Dendritic cell treated with granulocyte-macrophage colony-stimulating factor and Interleukin-4, amounts not matched to agents 40 ng/mL and 50 ng/mL, for 4 days (primary cell): Measurements from ENCODE around the gene RBFOX1.

Experiments used
- H3K27ac Mint-ChIP-seq: one replicate; pipeline ENCODE4 v1.8.0; 2022; ENCODE audit warnings: mild to moderate bottlenecking, mixed read lengths
- H3K27me3 Mint-ChIP-seq: one replicate; pipeline ENCODE4 v1.8.0; 2022; ENCODE audit warnings: mild to moderate bottlenecking, mixed read lengths
- H3K36me3 Mint-ChIP-seq: one replicate; pipeline ENCODE4 v1.8.0; 2022; ENCODE audit warnings: low read depth, mixed read lengths
- H3K4me1 Mint-ChIP-seq: one replicate; pipeline ENCODE4 v1.8.0; 2022; ENCODE audit warnings: low read depth, mixed read lengths
- H3K4me3 Mint-ChIP-seq: one replicate; pipeline ENCODE4 v1.8.0; 2022; ENCODE audit warnings: mild to moderate bottlenecking, moderate library complexity, mixed read lengths
- H3K9me3 Mint-ChIP-seq: one replicate; pipeline ENCODE4 v1.8.0; 2022; ENCODE audit warnings: mixed read lengths
- intact Hi-C: fragments of 100-400 bp; cut with micrococcal nuclease; formaldehyde crosslinking; loops from one replicate; pipeline ENCODE4 v1.15.0; 2022

Gene RBFOX1

DNA sequence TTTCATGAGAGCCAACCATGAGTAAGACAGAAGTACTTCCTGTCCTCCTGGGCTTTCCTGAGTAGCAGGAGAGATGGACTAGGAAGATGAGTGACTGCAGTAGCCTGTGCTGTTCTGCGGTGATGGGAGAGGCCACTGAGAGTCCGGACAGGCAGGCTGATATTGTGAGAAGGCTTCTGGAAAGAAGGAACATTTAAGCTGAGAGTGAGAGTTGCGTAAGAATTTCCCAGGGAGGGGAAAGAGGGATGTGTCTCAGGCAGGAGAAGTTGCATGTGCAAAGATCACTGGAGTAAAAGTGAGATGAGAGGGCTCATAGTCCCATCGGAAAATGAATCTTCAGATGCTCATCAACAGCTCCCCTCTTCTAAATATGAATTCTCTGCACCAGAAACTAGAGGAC is 258.3 kb downstream of the RBFOX1 start:
- Mint-ChIP-seq H3K9me3 (no peaks in the 10 kb centered on the region), H3K27ac (no peak overlapping the region), H3K36me3 (no peaks in the 10 kb centered on the region), H3K4me3 (no peak overlapping the region), H3K27me3 (no peaks in the 10 kb centered on the region), H3K4me1 (no peaks in the 10 kb centered on the region)
- intact Hi-C loops = no loop called here

DNA sequence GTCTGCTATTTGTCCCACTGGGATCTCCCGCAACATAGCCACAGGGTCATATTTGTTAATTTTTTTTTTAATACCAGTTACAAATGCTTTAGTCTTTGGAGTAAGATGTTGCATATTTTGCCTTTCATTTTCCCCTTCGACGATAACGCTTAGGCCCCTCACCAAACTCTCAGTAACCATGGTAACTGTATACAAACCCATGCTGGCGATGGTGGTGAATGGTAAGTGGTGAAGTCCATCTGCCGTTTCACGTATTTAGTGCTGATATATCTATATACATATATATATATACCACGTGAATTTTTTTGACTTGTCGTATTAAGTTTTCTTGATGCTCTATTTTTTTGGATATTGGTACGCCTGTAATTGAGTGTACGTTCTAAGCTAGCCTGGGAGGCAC is 263.7 kb downstream of the RBFOX1 start:
- no peak overlapping the region for H3K4me3 Mint-ChIP-seq
- no peaks in the 10 kb centered on the region for H3K36me3 Mint-ChIP-seq
- H3K4me1 Mint-ChIP-seq = no peaks in the 10 kb centered on the region
- no peaks in the 10 kb centered on the region for H3K27me3 Mint-ChIP-seq
- H3K9me3 Mint-ChIP-seq = no peaks in the 10 kb centered on the region
- intact Hi-C loops = no loop called here
- no peak overlapping the region for H3K27ac Mint-ChIP-seq

DNA sequence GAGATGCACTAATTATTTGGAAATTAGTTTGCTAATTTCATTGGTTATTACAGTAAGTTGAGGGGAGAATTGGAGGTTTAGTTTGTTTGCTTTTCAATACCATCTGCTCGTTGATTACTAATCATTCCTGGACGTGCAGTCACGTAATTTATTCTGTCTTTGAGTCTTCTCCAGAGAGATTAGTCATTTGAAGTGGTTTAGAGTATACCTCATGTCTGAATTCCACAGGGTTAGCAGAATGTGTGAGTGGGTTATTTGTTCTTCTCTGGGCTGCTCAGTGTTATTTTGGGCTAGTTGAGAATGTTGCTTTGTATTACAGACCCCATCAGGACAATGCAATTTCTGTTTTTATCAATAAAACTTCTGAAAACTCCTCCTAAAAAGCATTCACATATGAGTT is 265.0 kb downstream of the RBFOX1 start:
- Mint-ChIP-seq H3K27me3 (no peaks in the 10 kb centered on the region), H3K27ac (no peak overlapping the region), H3K4me3 (no peak overlapping the region), H3K4me1 (no peaks in the 10 kb centered on the region), H3K9me3 (no peaks in the 10 kb centered on the region), H3K36me3 (no peaks in the 10 kb centered on the region)
- intact Hi-C loops = no loop called here

DNA sequence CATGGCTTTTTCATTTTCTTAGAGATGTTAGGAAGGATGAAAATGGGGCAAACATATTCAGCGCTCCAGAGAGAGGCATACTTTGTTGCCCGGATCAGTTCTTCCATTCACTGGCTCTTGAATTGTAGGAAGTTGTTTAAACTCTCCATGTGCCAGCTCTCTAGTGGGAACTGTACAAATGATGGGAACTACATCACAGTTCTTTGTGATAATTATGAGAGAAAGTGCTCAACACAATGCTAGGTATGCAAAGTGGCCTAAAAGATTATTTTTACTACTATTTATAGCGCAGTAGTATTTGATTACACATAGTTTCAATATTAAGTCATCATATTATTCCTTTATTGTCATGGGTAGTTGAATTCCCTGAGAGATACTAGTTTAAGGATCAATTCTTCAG is 268.5 kb downstream of the RBFOX1 start:
- H3K27ac Mint-ChIP-seq = no peak overlapping the region
- H3K9me3 Mint-ChIP-seq = no peaks in the 10 kb centered on the region
- H3K4me1 Mint-ChIP-seq = no peaks in the 10 kb centered on the region
- no peaks in the 10 kb centered on the region for H3K36me3 Mint-ChIP-seq
- no peak overlapping the region for H3K4me3 Mint-ChIP-seq
- H3K27me3 Mint-ChIP-seq = no peaks in the 10 kb centered on the region
- intact Hi-C loops = no loop called here

DNA sequence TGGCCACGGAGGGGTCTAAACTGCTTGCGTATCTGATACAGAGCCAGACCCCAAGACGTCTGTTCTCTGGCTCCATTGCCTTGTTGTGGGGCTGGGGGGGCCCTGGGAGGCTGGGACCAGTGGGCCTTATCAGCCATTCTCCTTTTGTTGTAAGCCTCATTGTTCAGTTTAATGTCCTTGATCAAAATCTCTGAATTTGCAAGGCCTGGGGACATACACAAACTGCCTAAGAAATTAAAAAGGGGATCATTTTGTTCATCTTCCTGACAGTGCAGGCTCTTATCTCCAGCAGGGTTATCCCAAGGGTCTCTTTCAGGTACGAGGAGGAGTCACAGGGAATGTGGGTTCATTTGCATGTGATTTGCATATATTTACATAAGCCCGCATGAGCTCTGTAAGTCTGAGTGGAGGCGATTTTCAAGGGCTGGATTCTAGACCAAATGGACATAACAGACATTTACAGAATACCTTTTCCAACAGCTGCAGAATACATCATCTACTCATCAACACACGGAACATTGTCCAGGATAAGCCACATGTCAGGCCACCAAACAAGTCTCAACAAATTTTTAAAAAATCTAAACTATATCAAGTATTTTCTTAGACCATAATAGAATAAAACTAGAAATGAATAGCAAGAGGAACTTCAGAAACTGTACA is 269.8 kb downstream of the RBFOX1 start:
- Mint-ChIP-seq H3K27ac (no peak overlapping the region), H3K4me3 (no peak overlapping the region), H3K36me3 (no peaks in the 10 kb centered on the region), H3K9me3 (no peaks in the 10 kb centered on the region), H3K4me1 (no peaks in the 10 kb centered on the region), H3K27me3 (no peaks in the 10 kb centered on the region)
- intact Hi-C loops = no loop called here

DNA sequence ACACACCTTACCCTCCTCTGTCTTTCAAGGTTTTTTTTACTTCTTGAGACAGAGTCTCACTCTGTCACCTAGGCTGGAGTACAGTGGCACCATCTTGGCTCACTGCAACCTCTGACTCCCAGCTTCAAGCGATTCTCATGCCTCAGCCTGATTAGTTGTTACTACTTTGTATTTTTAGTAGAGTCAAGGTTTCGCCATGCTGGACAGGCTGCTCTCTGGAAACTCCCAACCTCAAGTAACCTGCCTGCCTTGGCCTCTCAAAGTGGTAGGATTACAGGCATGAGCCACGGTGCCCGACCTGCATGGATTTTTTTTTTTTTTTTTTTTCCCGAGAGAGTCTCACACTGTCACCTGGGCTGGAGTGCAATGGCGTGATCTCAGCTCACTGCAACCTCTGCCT is 273.2 kb downstream of the RBFOX1 start:
- Mint-ChIP-seq H3K4me3 (no peak overlapping the region), H3K9me3 (no peaks in the 10 kb centered on the region), H3K36me3 (no peaks in the 10 kb centered on the region), H3K4me1 (no peaks in the 10 kb centered on the region), H3K27ac (no peak overlapping the region), H3K27me3 (no peaks in the 10 kb centered on the region)
- intact Hi-C loops = no loop called here

DNA sequence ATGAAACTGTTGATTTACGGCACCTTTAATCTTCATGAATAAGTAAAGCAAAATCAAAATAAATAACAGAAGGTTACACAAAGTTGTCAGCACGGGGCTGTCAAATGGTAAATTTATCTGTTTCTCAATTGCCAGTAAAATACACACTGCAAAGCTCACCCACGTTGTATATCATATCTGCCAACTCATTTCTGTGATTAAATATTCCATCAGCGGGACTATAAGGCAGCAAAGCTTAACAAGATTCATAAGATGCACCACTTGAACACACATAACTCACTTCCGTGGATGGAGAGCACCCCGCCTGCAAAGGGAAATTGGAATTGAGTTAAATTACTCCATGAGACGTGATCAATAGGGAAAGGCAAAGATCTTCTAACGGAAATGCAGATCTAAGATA is 280.0 kb downstream of the RBFOX1 start:
- no peaks in the 10 kb centered on the region for H3K4me1 Mint-ChIP-seq

DNA sequence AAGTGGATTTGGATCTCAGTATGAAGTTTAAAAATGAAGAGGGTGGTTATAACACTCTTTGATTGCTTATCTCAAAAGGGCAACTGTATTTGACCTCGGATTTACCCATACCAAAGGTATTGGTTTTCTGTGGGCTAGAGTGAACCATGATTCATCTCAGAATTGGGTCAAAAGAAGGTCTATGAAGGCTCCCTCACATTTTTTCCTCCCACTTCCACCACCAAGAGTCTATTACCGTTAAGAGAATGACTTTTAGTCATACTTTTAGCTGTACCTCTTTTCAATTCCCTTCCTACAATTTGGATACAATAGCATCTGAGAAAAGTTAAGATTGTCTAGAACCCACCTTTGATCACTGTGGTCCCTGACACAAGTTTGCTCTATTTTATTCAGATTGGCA is 280.9 kb downstream of the RBFOX1 start:
- intact Hi-C loops = no loop called here
- no peaks in the 10 kb centered on the region for H3K9me3 Mint-ChIP-seq
- no peaks in the 10 kb centered on the region for H3K4me1 Mint-ChIP-seq
- no peaks in the 10 kb centered on the region for H3K36me3 Mint-ChIP-seq
- no peak overlapping the region for H3K4me3 Mint-ChIP-seq
- H3K27ac Mint-ChIP-seq = no peak overlapping the region
- H3K27me3 Mint-ChIP-seq = no peaks in the 10 kb centered on the region

More for the DNA sequence above, 280.0 kb downstream of the RBFOX1 start:
- Mint-ChIP-seq H3K4me3 (no peak overlapping the region), H3K36me3 (no peaks in the 10 kb centered on the region), H3K27me3 (no peaks in the 10 kb centered on the region), H3K9me3 (no peaks in the 10 kb centered on the region), H3K27ac (no peak overlapping the region)
- intact Hi-C loops = no loop called here

DNA sequence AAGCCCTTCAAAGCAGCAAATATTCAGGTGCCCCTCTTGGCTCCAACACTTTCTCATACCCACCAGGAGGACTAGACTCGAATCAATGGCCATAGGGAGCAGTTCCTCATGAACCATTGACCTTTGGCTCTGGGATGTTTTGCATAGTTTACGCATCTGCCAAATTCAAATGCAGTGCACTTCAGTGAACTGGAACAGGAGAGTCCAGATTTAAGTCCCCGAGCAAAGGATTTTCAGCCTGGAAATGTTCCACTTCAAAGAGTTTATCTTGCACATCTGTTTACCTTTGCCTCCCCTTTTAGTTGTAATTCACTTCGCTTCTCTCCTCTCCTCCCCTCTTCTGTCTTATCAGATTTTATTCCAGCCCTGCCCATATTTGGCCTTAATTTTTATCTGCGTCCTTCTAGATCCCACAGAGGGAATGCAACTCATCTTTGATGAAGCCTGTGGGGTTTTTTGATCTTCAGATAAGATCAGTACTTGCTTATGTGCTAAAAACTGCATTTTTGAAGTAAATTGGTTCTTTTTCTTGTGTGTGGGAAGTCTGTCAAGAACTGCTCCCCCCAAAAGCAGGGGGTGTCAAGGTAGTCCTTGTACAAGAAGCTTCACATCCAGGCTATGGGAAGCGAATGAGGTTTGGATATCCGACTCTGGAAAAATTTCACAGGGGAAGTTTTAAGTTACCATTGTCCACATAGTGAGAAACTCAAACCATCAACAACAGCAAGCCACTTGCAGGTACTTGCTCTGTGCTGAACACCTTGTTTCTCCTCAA is 281.6 kb downstream of the RBFOX1 start:
- H3K4me3 Mint-ChIP-seq = no peak overlapping the region
- intact Hi-C loops = no loop called here
- no peaks in the 10 kb centered on the region for H3K9me3 Mint-ChIP-seq
- no peak overlapping the region for H3K27ac Mint-ChIP-seq
- H3K4me1 Mint-ChIP-seq = no peaks in the 10 kb centered on the region
- H3K36me3 Mint-ChIP-seq = no peaks in the 10 kb centered on the region
- no peaks in the 10 kb centered on the region for H3K27me3 Mint-ChIP-seq

DNA sequence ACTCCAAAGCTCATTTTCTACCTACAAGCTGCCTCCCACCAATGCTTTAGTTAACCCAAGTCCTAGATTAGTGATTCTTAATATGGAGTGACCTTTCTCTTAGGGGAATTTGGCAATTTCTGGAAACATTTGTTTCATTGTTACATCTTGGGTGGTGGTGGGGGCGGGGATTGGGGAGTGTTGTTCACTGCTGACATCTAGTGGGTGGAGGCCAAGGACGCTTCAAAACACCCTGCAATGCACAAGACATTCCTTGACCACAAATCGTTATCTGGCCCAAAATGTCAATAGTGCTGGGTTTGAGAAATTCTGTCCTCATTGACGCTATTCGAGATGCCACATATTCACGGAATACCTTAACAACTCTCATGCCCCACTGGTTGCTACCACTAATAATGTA is 282.9 kb downstream of the RBFOX1 start:
- Mint-ChIP-seq H3K36me3 (no peaks in the 10 kb centered on the region), H3K27ac (no peak overlapping the region), H3K4me1 (no peaks in the 10 kb centered on the region), H3K27me3 (no peaks in the 10 kb centered on the region), H3K9me3 (no peaks in the 10 kb centered on the region), H3K4me3 (no peak overlapping the region)
- intact Hi-C loops = no loop called here

DNA sequence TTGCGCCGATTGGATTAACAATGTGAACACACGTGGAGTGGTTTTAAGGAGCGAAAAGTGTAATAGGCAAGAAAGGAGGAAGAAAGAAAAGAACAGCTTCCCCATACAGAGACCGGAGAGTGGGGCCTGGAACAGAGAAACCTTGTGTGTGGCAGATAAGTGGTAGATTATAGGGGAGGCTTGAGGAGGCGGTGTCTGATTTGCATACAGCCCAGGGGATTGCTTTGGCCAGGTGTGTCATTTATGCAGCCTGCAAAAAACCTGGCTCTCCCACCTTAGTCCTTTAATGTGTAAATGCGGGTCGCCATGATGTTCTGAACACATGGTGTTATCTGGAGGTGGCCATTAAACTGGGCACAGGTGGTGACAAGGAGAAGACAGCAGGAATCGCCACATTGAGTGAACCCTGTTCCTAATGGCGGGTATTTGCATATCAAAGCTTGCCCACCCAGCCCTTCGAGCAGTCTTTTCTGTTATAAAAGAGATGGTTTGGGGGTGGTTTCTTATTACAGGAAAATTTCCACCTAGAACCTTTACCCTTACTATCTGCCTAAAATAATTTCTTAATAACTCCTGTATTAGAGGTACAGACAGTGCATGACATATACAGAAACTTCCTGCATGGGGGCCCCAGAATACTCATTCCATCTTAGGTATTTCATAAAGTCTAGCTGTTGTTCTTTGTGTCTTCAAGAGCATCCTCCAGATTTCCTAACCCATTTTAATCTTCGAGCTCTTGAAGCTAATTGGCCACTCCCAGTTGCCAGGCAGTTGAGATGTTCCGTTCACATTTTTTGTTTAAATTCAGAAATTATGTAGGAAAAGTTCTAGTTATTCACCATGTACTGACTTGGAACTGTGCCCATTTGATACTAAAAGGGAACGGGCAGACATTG is 292.5 kb downstream of the RBFOX1 start:
- Mint-ChIP-seq H3K27ac (no peak overlapping the region), H3K27me3 (no peaks in the 10 kb centered on the region), H3K4me1 (no peaks in the 10 kb centered on the region), H3K4me3 (no peak overlapping the region), H3K9me3 (no peaks in the 10 kb centered on the region), H3K36me3 (no peaks in the 10 kb centered on the region)
- intact Hi-C loops = no loop called here

DNA sequence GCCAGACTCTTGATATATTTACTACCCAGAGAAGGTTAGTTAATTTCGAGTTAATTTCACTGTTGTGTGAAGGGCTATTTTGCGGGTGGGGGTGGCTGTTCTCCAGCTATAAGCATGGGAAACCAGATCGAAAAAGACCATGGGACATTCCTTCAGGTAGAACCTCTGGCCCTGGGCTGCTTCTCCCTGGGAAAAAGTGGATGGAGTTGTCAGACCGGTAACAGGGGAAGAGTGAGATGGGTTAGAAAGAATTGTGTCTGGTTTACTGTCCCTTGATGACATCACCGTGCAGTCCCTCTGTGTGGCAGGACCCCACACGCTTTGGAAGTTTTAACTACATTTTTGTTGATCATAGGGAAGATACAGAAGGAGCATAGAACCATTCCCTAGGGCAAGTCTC is 296.3 kb downstream of the RBFOX1 start:
- no peak overlapping the region for H3K27ac Mint-ChIP-seq
- H3K4me3 Mint-ChIP-seq = no peak overlapping the region
- H3K9me3 Mint-ChIP-seq = no peaks in the 10 kb centered on the region
- intact Hi-C loops = no loop called here
- H3K36me3 Mint-ChIP-seq = no peaks in the 10 kb centered on the region
- H3K27me3 Mint-ChIP-seq = no peaks in the 10 kb centered on the region
- no peaks in the 10 kb centered on the region for H3K4me1 Mint-ChIP-seq

DNA sequence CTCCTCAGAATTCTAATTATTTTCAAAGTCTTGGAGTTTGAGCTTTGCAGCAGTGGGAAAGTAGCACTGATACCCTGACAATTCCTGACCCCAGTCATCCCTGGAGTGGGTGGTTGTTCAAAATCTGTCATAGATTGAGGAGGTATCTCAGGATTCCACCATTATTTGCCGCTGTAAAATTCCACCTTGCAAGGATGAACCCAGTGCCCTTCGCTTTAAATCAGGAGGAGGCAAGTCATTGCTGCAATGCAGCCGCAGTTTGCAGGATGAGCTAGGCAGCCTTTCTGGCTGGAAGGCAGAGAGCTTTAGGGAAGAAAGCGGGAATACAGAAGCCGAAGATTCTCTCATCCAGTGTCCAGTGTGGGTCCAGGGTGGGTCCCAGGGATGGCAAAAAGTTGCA is 296.9 kb downstream of the RBFOX1 start:
- Mint-ChIP-seq H3K27ac (no peak overlapping the region), H3K9me3 (no peaks in the 10 kb centered on the region), H3K36me3 (no peaks in the 10 kb centered on the region), H3K27me3 (no peaks in the 10 kb centered on the region), H3K4me3 (no peak overlapping the region), H3K4me1 (no peaks in the 10 kb centered on the region)
- intact Hi-C loops = no loop called here

DNA sequence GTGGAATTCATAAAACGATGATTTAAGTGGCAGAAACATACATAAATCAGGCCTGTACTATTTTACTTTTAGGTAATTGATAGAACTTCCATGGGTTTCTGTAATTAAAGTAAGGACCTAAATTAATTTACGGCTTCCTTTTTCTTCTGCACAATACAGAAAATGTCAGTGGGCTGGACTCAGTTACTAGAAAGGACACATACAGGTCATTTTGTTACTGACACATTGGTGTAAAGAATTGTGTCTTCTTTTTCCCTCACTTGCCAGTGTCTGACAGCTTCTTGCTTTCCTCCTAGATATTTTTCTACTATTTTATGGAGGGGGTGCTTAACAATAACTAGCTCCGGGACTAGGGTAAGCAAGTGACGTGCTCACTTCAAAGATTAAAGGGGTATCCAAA is 304.8 kb downstream of the RBFOX1 start:
- no peaks in the 10 kb centered on the region for H3K36me3 Mint-ChIP-seq
- H3K27ac Mint-ChIP-seq = no peak overlapping the region
- intact Hi-C loops = no loop called here
- H3K4me3 Mint-ChIP-seq = no peak overlapping the region
- H3K27me3 Mint-ChIP-seq = no peaks in the 10 kb centered on the region
- peaks cover 8% of the 10 kb centered on the region for H3K9me3 Mint-ChIP-seq
- H3K4me1 Mint-ChIP-seq = no peaks in the 10 kb centered on the region
